Tongue (tissue), 2 donors: ENCODE results near the gene COBLL1. TPM values are rescaled to one million over a fixed set of nuclear protein-coding genes. Genes with fewer than 3 reads are reported as not detected.
"Not testable (repeated sequence)": the region's sequence is repeated elsewhere in the genome, so short reads cannot be mapped to it uniquely, and the experiment has no call there.

ENCODE experiments used
- DNase-seq: peaks from one replicate; pipeline ENCODE4 v3.0.0-alpha.2; 2015
- total RNA-seq: library from RNA; depleted of rRNA; stranded (reverse); fragments of >200 nt; gene quantifications from one replicate; pipeline ENCODE4 v1.2.3, GENCODE V29; 2014

The COBLL1 gene
- total RNA-seq, 1 donor from 2014 or later, result 27.1 TPM

GRCh38 chr2:164781394-164781793 lies 60.2 kb downstream of the COBLL1 start:
- DNase-seq, result no peak

- no peak for DNase-seq
These were observed 60.9 kb downstream of the COBLL1 start for GRCh38 chr2:164780611-164781178.

- no peak for DNase-seq
These were observed 62.1 kb downstream of the COBLL1 start for GRCh38 chr2:164779383-164780057.

GRCh38 chr2:164778723-164779122 lies 62.9 kb downstream of the COBLL1 start:
- DNase-seq, result no peak

GRCh38 chr2:164777847-164778461 lies 63.7 kb downstream of the COBLL1 start:
- DNase-seq, result no peak

- no peak for DNase-seq
These were observed 68.0 kb downstream of the COBLL1 start for GRCh38 chr2:164773635-164774034.

GRCh38 chr2:164773091-164773490 lies 68.5 kb downstream of the COBLL1 start:
- no peak for DNase-seq

- DNase-seq, result no peak
These were observed 69.7 kb downstream of the COBLL1 start for GRCh38 chr2:164771897-164772296.

- no peak for DNase-seq
These were observed 71.2 kb downstream of the COBLL1 start for GRCh38 chr2:164770421-164770916.

GRCh38 chr2:164766954-164767320 lies 74.7 kb downstream of the COBLL1 start:
- DNase-seq, result no peak

GRCh38 chr2:164766216-164766953 lies 75.2 kb downstream of the COBLL1 start:
- no peak for DNase-seq

- no peak for DNase-seq
These were observed 76.6 kb downstream of the COBLL1 start for GRCh38 chr2:164764996-164765395.

- no peak for DNase-seq
These were observed 77.1 kb downstream of the COBLL1 start for GRCh38 chr2:164764474-164764873.

GRCh38 chr2:164763431-164763830 lies 78.2 kb downstream of the COBLL1 start:
- no peak for DNase-seq

- no peak for DNase-seq
These were observed 79.7 kb downstream of the COBLL1 start for GRCh38 chr2:164761737-164762460.

- DNase-seq, result not testable (repeated sequence)
These were observed 80.4 kb downstream of the COBLL1 start for GRCh38 chr2:164761201-164761600.

- no peak for DNase-seq
These were observed 81.4 kb downstream of the COBLL1 start for GRCh38 chr2:164760179-164760578.

- no peak for DNase-seq
These were observed 83.5 kb downstream of the COBLL1 start for GRCh38 chr2:164757934-164758695.

GRCh38 chr2:164756773-164757172 lies 84.8 kb downstream of the COBLL1 start:
- no peak for DNase-seq

GRCh38 chr2:164755952-164756351 lies 85.7 kb downstream of the COBLL1 start:
- DNase-seq, result no peak
